GM10266 (cell line): ENCODE data around the gene PLA2G5.

Experiments used
- DNase-seq: peaks from one replicate; pipeline ENCODE4 v3.0.0; 2012; ENCODE audit errors: extremely low spot score
- TF ChIP-seq, protein P1 (sequence below): IDR thresholded peaks from 2 replicates; pipeline ENCODE4 v1.5.1; 2012; ENCODE audit warnings: mild to moderate bottlenecking, low read depth; ENCODE audit not compliant: control insufficient read depth, insufficient read depth; ENCODE audit errors: missing control alignments

The PLA2G5 gene

DNA sequence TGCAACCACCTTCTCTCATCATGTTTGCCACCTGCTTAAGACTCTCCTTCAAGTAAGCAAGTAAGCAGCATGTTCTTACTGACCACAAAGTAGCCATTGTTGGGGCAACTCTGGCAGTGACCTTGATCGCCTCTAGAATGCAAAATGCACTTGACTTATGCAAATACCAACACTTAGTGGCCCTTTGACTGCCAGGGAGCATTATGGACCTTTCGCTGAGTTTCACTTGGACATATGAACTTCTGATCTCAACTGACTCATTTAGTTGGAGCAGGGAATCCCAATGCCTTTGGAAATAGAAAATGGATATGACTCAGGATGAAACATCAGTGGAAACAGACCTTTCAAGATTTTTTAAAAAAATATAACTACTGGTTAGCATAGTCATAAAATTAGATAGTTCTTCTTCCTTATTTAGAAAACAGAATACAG lies 6.1 kb upstream of the PLA2G5 start:
- TF ChIP-seq, protein P1, sequence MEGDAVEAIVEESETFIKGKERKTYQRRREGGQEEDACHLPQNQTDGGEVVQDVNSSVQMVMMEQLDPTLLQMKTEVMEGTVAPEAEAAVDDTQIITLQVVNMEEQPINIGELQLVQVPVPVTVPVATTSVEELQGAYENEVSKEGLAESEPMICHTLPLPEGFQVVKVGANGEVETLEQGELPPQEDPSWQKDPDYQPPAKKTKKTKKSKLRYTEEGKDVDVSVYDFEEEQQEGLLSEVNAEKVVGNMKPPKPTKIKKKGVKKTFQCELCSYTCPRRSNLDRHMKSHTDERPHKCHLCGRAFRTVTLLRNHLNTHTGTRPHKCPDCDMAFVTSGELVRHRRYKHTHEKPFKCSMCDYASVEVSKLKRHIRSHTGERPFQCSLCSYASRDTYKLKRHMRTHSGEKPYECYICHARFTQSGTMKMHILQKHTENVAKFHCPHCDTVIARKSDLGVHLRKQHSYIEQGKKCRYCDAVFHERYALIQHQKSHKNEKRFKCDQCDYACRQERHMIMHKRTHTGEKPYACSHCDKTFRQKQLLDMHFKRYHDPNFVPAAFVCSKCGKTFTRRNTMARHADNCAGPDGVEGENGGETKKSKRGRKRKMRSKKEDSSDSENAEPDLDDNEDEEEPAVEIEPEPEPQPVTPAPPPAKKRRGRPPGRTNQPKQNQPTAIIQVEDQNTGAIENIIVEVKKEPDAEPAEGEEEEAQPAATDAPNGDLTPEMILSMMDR, result no peak
- no peak for DNase-seq

DNA sequence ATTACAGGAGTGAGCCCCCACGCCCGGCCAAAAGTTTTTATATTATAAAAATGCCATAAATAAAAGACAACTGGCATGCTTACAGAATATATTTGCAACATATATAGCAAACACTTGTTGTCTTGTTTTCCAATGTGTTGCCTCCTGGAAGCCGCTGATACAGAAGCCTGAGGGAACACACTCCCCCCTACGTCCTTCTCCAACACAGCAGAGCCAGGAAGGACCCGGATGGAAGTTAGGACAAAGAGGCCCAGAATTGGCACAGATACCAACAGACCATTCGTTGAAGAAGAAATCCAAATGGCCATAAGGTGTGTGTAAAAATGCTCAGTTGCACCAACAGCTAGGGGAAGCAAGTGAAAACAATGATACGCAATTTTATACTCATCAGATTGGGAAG lies 1.3 kb upstream of the PLA2G5 start:
- TF ChIP-seq, protein P1, result no peak
- DNase-seq, result no peak

DNA sequence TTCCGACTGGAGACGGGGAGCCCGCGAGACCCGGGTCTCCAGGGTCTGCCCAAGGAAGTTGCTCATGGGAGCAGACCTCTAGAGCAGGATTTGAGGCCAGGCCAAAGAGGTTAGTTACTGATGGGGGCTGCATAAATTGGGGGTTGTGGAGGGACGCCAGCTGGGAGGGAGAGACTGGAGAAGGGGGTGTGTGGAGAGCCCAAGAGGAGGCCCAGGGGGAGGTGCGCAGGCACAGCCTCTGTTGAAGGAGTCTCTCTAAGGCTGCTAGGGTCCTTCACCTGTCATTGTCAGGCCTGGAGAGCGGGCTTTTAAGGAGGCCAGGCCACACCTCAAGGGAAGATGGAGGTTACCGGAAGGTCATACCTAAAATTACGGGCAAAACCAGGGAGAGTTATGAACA lies 363 bp downstream of the PLA2G5 start:
- DNase-seq, result no peak
- TF ChIP-seq, protein P1, result no peak

DNA sequence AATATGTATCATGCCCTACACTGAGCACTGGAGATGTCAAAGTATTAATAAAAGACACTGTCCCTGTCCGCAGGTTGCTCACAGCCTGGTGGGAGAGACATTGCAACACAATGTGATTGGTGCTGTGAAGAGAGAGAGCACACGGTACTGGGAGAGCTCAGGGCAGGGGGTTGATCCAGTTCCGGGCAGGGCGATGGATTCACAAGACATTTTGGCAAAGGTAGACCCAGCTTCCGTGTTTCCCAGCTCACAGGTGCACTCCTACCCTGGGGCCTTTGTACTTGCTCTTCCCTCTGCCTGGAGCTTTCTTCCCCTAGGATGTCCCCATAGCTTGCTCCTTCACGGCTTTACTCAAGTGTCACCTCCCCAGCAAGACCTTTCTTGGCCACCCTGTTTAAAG lies 1.4 kb downstream of the PLA2G5 start:
- no peak for DNase-seq

DNA sequence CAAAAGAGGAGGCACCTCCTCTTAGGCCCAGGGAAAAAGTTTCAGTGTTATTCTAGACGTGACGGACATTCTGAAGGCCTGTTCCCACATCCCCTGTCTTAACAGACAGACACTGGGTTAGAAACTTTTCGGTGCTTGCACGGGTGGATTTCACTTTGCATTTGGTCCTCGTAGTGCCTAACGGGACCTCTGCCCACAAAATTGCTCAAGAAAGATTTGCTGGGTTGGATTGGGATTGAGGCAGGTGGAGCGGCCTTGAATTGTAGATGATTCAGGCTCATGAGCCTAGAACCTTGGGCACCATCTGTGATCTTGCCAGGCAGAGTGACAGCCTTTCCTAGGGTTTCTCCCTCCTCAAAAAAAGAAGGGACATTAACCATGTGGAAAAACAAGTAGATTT lies 2.8 kb downstream of the PLA2G5 start:
- TF ChIP-seq, protein P1, result no peak
- no peak for DNase-seq

More for the DNA sequence above, 1.4 kb downstream of the PLA2G5 start:
- TF ChIP-seq, protein P1, result no peak

DNA sequence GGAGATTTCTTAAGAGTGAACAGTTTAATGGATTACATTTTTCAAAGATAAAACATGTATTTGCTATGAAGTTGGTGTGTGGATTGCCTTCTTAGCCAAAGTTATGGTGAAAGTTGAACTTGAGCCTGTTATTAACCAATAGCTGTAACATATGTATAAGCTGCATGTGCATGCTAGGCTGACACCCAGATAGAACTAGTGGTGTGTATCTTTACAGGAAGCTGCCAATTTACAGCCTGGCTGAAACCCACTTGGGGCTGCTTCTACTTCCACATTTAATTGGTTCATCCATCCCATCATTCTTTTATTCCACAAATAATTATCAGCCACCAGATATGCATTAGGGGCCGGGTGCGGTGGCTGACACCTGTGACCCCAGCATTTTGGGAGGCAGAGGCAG lies 3.3 kb downstream of the PLA2G5 start:
- no peak for DNase-seq
- TF ChIP-seq, protein P1, result no peak

DNA sequence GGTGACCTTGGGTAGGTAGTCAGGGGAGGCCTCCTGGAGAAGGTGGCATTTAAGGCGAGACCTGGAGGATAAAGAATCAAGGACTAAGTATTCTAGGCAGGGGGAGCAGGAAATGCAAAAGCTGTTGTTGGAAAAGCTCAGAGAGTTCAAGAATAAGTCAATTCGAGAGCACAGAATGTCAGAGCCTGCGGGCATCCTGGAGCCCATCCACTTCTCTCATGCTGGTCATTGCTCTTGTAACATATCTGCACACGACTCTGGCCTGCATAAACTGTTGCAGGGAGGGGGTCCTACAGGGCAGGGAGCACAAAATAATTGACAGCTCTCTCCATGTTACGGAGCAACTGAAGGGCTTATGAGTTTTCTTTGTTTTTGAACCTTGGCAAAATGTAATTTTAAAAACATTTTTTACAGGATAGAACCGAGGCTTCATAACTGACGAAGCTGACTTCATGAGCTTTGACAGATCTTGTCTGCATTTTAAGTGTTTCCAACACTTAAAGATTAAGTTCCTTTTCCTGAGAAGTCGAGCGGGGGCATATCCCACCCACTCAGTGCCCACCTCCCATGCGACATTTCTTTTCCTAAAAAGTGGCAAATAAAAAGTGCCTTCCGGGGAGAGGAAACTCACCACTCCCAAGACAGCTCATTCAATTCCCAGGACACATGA lies 4.2 kb downstream of the PLA2G5 start:
- no peak for DNase-seq
- TF ChIP-seq, protein P1, result no peak
